Non-pigmented ciliary epithelial cell (primary cell): ENCODE results near the gene PLPPR3.
A peak's percentile ranks its signal among the peaks of the same experiment; 100 is the strongest.

ENCODE experiments used
- DNase-seq: peaks from one replicate; pipeline ENCODE4 v3.0.0-alpha.2; 2010; ENCODE audit warnings: low read depth

Gene PLPPR3

DNA sequence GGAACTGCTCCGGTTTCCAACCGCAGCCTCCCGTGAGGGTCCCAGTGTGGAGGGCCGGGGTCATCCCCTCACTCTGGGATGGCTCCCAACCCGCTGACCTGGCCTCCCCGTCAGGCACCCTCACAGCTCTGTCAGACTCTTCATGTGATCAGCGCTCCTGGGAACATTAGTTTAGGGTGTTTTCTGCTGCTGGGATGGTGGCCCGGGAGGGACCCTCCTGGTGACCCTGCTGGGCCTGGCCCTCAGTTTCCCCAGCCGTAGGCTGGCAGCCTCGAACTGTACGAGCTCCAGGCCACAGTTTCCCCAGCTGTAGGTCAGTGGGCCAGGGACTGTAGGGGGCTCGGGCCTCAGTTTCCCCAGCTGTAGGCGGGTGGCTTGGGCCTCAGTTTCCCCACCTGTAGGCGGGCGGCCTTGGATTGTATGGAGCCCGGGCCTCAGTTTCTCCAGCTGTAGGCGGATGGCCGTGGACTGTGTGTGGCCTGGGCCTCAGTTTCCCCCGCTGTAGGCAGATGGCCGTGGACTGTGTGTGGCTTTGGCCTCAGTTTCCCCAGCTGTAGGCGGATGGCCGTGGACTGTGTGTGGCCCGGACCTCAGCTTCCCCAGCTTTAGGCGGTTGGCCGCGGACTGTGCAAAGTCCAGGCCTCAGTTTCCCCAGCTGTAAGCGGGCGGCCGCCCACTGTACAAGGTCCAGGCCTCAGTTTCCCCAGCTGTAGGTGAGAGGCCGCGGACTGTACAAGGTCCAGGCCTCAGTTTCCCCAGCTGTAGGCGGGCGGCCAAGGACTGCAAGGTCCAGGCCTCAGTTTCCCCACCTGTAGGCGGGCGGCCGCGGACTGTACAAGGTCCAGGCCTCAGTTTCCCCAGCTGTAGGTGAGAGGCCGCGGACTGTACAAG lies 25.8 kb downstream of the PLPPR3 start:
- DNase-seq: no peak

GRCh38 chr19:795073-795611 lies 26.6 kb downstream of the PLPPR3 start:
- no peak for DNase-seq

DNA sequence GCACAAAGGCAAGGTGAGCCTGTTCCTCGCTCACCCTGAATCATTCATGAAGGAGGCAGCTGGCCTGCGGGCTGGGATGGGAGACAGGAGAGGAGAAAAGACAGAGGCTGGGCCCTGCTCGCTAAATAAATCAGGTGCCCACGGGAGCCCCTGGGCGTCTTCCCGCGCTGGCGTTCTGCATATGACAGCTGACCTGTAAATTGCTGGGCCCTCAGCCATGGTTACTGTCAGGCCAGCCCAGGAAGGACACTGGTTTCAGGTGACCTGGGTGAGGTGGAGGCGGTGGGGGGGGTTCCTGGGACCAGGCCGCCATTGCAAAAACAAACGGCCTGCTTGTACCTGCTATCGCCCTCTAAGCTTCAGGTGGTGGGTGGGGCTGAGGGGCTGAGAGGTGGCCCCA lies 27.9 kb downstream of the PLPPR3 start:
- DNase-seq: no peak

GRCh38 chr19:792306-792885 lies 29.4 kb downstream of the PLPPR3 start:
- DNase-seq: no peak

DNA sequence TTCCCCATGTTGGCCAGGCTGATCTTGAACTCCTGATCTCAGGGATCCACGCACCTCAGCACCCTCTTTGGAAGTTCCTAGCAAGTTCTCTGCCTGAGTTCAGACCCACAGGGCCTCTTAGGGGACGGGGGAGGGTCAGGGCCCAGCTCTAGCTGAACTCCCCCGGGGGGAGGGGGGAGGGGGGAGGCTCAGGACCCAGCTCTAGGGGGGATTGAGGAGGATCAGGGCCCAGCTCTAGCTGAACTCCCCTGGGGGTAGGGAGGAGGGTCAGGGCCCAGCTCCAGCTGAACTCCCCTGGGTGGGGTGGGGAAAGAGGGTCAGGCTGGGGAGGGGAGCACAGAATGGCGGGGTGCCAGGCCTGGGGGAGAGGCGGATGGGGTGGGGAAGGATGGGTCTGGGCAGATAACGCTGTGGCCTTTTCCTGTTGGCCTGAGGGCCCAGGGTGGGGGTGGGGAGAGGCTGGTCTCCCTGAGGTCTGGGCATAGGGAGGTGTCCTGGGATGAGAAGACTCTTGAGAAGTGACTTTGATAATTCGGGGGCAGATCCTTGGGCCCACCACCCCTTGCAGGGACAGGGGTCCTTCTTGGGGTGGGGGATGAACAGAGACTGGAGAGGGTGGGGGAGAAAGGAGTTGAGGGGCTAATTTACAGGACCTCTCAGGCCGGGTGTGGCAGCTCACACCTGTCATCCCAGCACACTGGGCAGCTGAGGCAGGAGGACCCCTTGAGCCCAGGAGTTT lies 30.0 kb downstream of the PLPPR3 start:
- no peak for DNase-seq

DNA sequence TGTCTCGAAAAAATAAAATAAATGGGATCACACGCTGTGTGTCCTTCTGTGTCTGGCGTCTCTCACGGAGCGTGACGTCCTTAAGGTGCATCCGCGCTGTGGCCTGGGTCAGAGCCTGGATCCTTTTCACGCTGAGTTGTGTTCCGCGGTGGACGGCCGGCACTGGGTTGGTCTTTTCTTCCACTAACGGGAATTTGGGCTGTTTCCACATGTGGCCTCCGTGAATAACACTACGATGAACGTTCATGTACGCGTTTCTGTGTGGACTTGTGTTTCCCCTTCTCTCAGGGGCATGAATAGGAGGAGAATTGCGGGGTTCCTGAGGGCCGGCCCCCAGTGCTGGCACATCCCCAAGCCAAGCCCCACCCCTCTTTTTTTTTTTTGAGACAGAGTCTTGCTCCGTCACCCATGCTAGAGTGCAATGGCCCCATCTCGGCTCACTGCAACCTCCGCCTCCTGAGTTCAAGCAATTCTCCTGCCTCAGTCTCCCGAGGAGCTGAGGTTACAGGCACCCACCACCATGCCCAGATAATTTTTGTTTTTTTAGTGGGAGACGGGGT lies 30.7 kb downstream of the PLPPR3 start:
- DNase-seq: no peak

DNA sequence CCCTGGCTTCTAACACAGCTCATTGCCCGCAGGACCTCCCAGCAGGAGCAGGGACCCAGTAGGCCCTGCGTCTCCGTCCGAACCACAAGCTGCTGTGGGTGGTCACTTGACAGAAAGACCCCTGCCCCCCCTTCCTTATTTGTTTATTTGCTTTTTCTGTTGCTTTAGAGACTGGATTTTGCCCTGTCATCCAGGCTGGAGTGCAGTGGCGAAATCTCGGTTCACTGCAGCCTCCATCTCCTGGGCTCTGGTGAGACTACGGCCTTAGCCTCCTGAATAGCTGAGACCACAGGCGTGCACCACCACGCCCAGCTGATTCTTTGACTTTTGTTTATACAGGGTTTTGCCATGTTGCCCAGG lies 32.1 kb downstream of the PLPPR3 start:
- no peak for DNase-seq

- DNase-seq: no peak
Observed at GRCh38 chr19:788983-789700, 32.6 kb downstream of the PLPPR3 start.

GRCh38 chr19:788686-788982 lies 33.1 kb downstream of the PLPPR3 start:
- DNase-seq: no peak

DNA sequence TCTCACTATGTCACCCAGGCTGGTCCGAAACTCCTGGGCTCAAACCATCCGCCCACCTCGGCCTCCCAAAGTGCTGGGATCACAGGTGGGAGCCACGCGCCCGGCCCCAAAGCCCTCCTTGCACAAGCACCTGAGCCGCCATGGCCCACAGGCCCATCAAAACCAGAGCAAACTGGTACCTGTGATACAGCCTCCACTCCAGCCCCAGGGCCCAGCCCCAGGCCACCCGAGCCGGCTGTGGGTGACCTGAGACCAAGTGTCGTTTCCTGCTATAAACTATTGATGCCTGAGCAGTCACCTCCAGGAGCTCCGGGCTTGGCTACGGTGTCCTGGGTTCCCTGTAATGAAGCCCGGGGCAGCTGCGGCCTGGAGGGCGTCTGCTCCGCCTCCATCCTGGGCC lies 34.2 kb downstream of the PLPPR3 start:
- DNase-seq: no peak

GRCh38 chr19:784541-784940 lies 37.2 kb downstream of the PLPPR3 start:
- DNase-seq: no peak

DNA sequence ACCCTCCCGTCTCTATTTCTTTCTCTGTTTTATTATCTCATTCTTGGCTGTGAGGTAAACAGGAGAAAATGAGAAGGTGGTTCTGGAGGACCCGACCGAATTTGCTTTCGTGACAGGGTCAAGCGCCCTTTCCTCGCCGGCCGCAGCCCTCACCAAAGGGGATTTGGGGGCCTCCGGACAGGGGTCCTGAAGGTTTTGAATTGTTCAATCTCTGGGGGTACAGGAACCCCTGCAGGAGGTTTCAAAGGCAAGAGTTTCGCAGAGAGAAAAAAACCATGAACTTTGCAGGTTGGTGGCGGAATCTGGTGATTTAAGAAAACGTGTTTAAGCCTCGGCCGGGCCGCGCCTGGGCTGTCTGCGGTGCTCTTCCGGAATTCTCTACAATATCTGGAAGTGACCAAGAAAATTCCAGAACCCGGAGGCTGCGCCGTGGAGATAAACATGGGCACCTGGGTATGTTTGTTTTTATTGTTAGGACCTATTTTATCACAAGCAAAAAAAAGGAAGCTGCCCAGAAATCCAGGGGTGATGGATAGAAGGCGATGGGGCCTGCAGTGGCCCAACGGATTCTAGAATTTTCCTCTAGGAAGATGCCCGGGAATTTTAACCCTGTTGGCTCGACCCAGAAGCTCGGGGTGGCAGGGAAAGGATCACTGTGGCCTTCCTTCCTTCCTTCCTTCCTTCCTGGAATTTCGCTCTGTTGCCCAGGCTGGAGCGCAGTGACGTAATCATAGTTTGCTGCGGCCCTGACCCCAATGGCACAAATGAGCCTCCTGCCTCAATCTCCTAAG lies 38.7 kb downstream of the PLPPR3 start:
- no peak for DNase-seq

DNA sequence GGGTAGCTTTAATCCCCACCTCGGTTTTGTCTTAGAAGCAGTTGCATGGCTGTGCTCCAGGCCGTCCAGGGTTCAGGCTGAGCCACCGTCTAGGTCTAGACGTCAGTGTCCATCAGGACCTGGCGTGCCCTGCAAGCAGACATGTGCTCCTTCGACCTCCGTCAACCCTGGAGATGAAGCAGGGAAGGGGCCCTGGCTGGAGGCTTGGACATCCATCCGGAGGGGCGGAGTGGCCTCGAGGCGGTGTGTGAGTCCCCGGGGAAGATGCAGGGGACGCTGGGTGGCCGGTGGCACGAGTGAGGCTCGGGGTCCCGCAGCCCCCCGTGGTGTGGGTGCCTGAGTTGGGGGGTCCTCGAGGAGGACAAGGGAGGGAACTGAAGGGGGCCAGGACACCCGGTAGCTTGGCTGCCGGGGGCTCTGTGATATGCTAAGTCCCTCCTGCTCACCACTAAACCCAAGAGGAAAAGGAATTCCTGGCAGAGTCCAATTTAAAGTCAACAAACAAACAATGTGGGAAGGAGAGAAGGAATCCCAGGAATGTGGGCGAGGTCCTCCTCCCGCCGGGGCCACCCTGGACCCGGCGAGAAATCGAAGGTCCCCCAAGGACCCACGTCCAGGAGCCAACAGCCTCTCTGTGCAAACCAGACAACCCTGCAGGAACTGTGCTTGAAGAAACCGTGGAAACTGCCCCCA lies 39.4 kb downstream of the PLPPR3 start:
- no peak for DNase-seq

DNA sequence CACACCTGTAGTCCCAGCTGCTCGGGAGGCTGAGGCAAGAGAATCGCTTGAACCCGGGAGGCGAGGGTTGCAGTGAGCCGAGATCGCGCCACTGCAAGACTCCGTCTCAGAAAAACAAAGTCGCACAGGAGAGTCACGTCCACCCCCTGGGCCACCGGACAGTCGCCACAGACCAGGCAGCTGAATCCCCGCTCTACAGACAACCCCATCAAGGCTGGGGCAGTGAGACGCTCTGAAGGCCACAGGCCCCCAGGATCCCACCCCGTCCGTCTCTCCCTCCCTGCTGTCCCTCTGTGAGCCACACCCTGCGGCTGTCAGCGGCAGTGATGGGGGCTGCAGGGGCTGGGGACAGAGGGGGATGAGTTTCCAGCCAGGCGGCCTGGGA lies 40.0 kb downstream of the PLPPR3 start:
- no peak for DNase-seq

DNA sequence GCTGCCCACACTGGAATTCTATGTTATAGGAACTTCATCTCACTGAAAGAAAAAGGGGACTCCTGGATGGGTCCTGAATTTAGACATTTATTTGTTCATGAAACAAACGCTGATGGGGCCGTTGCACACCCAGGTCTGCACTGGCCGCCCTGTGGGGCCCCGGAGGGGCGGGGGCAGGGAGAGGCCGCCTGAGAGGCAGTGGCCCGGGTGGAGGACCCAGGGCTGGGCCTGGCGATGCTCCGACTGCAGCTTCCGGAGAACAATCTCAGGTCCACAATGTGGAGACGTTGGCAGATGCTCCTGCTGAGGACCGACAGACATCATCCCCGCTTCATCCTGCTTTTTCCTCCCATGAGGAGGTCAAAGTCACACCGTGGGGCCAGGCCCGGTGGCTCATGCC lies 40.8 kb downstream of the PLPPR3 start:
- no peak for DNase-seq

DNA sequence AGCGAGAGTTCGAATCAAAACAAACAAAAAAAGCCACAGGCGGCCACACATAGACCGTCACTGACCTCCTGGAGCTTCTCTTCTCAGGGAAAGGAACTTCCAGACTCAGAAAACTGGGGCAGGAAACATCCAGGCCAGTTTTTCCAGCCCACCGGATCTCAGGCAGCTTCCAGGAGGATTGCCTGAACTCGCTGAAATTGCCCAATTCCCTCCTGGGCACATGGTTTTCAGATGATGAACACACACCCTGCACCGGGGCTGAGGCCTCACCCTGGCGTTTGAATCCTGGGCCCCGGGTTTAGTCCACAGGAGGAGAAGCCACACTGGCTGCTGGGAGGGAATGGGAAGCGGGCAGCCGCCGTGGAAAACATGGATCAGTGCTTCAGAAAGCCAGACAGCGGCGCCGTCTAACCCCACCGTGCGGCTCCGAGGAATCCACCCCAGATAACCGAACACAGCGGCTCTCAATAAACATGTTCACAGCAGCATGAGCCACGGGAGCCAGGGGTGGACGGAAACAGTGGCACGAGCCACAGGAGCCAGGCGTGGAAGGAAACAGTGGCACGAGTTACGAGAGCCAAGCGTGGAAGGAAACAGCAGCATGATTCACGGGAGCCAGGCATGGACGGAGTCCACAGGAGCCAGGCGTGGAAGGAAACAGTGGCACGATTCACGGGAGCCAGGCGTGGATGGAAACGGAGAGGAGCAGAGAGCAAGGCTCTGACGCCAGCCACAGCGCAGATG lies 42.7 kb downstream of the PLPPR3 start:
- peak; percentile 60 for DNase-seq

DNA sequence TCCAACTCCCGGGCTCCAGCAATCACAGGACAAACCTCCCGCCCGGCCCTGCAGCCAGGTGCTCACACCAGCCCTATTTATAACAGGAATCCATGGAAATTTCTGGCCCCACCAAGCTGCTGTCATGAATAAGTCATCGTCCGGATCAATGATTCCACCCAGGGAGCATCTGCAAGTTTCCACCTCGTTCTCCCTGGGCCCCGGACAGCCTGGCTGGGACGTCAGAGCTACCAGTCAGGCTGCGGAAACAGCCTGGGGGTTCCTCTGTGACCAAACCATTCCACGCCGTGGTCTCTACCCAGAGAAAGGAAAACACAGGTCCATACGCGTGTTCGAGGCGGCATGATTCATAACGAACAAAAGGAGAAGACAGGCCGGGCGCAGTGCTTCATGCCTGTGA lies 45.2 kb downstream of the PLPPR3 start:
- no peak for DNase-seq

GRCh38 chr19:772730-773436 lies 48.9 kb downstream of the PLPPR3 start:
- no peak for DNase-seq

DNA sequence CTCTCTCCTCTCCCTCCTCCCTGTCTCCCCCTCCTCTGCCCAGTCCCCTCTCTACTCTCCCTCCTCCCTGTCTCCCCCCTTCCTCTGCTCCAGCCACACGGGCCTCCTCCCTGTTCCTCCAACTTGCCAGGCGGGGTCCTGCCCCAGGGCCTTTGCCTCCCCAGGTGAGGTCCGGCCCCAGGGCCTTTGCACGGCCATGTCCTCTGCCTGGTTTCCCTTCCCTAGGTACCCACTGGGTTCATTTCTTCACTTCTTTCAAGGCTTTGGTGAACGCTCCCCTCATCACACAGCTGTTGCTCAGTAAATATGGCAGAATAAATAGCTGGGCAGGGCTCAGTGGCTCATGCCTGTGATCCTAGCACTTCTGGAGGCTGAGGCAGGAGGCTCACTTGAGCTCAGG lies 49.7 kb downstream of the PLPPR3 start:
- DNase-seq: no peak
